Uterus (tissue), 2 donors: ENCODE data around the gene BPIFB4.

ENCODE experiments used
- CTCF ChIP-seq, 4 experiments: fragments of 200-600 bp in 2 of 4; fragments of 450-650 bp in 2 of 4; sonication (generic) in 2 of 4; IDR thresholded peaks; one replicate each; pipeline ENCODE4 v1.5.1; 2016 to 2019; ENCODE audit warnings: antibody characterized with exemption in 4 of 4, mild to moderate bottlenecking in 2 of 4, moderate library complexity in 1 of 4
- POLR2A ChIP-seq, 2 donors: fragments of 450-650 bp; IDR thresholded peaks; one replicate each; pipeline ENCODE4 v1.6.1; 2016; ENCODE audit warnings: antibody characterized with exemption in 2 of 2, mild to moderate bottlenecking in 1 of 2, moderate library complexity in 1 of 2

- no peak for TF ChIP-seq CTCF (IDR thresholded peaks at IDR 0.05)
- no peak for TF ChIP-seq POLR2A (IDR thresholded peaks at IDR 0.05)
Observed at GRCh38 chr20:33071198-33071597, 8.2 kb upstream of the BPIFB4 start.
